HG03521 (cell line): ENCODE data around the gene BMP2K.

Experiments
- ATAC-seq: cut with Tn5 transposase; IDR thresholded peaks from one replicate; pipeline ENCODE4 v1.9.1; 2021; ENCODE audit warnings: mild to moderate bottlenecking, moderate library complexity; ENCODE audit not compliant: unreplicated experiment

BMP2K gene

GRCh38 chr4:78923464-78924312, 147.5 kb downstream of the BMP2K start:
- no peak for ATAC-seq

DNA sequence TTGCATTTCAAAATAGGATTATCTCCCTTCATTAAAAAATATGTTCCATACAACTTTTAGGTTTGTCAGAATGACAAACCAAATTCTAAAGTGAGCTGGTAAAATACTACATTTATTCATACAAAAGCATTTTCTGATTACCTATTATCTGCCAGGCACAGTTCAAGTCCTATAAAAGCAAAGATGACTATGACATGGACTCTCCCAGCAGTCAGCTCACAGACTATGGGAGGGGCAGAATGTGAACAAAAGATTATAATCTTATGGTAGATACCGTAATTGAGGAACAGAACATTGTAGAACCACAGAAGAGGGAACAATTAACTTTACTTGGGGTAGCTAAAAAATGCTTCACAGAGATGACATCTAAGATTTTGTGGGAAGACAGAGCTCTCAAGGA, 150.7 kb downstream of the BMP2K start:
- ATAC-seq = no peak

DNA sequence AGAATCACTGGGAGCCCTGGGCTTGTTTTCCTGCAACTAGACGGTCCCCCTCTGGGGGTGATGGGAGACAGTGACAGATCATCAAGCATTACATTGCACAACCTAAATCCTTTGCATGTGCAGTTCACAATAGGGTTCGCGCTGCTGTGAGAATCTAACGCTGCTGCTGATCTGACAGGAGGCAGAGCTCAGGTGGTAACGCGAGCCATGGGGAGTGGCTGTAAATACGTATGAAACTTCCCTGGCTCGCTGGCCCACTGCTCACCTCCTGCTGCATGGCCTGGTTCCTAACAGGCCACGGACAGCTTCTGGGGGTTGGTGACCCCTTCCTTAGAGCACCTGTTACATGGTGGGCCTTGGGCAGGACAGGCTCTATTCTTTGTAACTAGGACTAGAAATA, 152.7 kb downstream of the BMP2K start:
- no peak for ATAC-seq

GRCh38 chr4:78930016-78930629, 154.0 kb downstream of the BMP2K start:
- ATAC-seq = no peak

- ATAC-seq = no peak
These were observed 160.8 kb downstream of the BMP2K start for GRCh38 chr4:78936989-78937388.

DNA sequence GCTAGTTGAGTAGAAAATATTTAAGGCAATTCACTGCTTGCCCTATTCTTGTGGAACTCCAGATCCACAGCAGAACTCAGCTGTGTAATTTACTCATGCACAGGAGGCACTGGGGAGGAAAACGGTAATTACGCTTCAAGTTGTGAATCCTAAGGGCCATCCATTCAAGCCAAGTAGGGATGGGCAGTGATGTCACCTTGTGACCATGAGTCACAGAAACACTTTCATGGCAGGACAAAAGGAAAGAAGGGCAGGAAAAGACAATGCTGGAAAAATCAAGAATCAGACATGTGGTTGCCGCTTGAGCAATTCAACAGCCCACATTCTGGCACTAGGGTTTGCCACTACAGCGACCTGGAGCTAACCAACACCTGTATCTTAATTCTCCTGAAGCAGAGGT, 161.7 kb downstream of the BMP2K start:
- no peak for ATAC-seq

- ATAC-seq = no peak
These were observed 162.3 kb downstream of the BMP2K start for GRCh38 chr4:78938474-78938867.

DNA sequence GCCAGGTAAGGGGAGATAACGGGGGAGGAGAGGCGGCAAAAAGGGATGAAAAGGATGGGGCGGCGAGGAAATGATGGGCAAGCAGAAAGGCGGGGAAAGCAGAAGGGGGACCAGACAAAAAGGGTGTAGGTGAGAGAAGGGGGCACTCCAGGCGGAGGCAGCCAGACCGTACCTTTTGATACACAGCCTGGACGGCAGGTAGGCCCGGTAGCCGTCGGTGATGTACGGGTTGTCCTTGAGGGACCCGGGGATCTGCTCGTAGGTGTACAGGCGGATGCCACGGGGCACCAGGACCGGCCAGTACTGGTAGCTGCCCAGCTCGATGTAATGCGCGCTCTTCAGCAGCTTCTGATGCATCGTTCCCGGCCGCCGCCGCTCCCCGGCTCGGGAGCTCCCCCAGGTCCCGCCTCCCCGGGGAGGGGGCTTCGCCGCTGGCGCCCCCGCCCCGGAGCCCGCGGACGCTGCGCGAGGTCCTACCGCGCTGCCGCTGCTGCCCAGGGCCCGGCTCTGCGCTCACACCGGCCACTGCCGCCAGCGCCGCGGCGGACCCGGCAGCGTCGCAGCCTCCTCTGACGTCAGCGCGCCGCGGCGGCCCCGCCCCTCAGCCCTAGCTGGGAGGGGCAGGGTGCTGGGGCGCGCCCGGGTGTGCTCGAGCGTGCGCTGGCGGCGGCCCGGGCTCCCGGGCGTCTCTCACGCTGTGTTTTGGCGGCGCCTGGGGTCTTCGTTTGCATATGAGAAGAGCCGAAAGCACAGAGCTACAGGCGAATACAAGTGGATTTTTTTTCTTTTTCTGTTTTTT, 162.9 kb downstream of the BMP2K start, which contains the start of gene PAQR3:
Gene PAQR3 (minus strand): TSS at position 571 of the 799 bp plus-strand sequence. CDS start 214 bp downstream, at position 357.
- ATAC-seq = peak; percentile 99

DNA sequence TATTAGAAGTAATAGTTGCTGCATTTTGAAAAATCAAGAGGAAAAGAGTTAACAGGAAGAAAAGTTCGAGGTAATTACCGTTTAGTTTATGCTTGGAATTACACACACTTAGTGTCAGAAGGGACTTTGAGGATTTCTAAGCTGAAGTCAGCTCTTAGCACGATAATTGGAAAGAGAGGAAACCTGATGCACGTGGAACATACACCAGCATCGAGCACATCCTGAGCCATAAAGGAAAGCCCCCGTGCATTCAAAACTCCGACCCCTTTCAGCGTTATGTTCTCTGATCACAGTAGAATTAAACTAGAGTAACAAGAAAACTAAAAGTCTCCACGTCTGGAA, 163.5 kb downstream of the BMP2K start:
- ATAC-seq = no peak

DNA sequence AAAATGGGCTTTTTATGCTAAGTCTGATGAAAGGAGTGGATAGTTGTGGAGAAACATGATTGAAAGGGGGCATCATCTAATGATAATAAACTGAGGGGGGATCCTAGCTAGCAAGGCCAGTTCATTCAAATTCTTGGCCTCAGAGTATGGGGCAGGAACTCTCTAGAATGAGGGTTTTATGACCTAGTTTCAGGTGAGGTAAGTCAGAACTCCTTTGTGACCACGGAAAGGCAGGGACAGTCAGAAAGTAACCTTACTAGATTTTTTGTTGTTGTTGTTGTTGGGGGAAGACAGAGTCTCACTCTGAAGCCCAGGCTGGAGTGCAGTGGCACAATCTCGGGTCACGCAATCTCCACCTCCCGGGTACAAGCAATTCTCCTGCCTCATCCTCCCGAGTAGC, 164.6 kb downstream of the BMP2K start:
- no peak for ATAC-seq

DNA sequence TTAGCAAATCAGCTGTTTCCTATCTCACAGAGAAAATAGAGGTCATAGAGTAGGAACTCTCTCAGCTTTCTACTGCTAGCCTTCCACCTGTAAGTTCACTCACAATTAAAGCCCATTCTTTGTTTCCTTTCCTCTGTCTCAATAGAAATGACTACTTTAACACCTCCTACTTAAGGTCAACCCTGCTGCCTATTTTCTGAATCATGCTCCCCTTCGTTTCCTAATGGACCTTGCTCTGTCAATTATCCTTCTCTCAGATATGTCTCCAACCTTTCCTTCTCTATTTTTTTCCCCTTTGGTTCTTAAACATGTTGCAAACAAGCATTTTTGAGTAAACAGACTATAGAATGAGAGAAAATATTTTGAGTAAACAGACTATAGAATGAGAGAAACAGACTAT, 168.2 kb downstream of the BMP2K start:
- no peak for ATAC-seq

DNA sequence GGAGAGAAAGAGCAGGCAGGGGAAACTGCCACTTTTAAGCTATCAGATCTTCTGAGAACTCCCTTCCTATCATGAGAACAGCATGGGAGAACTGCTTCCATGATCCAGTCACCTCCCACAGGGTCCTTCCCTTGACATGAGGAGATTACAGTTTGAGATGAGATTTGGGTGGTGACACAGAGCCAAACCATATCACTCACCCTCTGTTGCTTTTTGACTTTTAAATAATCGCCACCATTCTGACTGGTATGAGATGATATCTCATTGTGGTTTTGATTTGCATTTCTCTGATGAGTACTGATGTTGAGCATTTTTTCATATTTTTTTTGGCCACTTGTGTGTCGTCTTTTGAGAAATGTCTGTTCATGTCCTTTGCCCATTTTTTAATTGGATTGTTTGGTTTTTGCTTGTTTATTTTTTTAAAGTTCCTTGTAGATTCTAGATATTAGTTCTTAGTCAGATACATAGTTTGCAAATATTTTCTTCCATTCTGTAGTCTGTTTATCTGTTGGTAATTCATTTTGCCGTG, 169.6 kb downstream of the BMP2K start:
- ATAC-seq = no peak

- ATAC-seq = no peak
These were observed 173.6 kb downstream of the BMP2K start for GRCh38 chr4:78949735-78950134.

GRCh38 chr4:78951862-78952472, 175.8 kb downstream of the BMP2K start:
- peak; percentile 69 for ATAC-seq

GRCh38 chr4:78953231-78953630, 177.1 kb downstream of the BMP2K start:
- ATAC-seq = no peak

DNA sequence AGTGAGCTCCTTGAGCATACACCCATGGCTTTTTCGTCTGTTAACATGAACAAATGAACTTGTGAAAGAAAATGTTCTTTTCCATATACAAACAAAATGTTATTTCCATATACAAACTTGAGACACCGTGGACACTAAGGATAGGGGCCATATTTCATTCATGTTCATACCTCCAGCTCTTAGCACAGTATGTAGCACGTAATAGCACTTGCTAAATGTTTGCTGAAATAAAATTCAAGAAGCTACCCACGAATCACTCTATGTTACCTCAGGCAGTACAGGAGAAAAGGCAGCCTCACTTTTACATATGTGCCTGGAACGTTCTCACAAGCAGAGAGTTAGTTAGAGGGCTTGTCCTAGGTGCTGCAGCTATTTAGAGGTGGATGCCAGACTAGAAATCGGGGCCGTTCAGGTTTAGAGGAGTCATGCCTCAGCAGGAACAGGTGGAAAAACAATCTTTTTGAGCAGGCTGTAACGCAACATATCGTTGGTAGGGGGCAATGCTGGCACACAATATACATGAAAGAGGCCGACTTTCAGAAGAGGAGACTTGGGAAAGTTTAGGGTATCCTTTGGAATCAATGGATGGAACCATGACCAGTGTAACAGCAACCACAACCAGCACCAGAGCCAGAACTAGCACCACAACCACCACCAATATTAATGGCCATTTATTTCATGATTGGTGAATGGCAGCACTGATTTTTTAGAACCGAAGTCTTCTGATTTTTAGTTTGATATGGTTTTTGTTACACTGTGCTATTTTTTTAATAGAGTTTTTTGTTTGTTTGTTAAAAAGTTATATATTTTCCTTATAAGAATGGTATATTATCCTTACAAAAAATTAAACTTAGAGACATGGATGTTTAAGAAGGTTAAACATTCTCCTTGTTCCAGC, 177.9 kb downstream of the BMP2K start:
- no peak for ATAC-seq

DNA sequence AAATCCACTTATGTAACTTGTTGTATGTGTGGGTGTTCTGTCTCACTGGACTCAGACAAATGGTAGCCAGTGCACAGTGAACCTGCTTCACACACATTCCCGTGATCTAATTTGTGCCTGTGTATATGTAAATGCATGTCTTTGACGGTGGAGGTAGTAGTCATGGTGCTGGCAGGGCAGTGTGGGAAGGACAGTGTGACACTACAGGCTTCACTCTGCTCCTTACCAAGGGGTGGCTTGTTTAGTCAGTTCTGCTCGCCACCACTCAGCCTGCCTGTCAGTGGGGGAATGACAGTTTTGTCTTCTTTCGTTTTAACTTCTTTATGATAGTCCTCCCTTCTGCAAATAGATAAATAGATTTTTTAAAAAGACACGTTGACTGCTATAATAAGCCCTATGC, 180.8 kb downstream of the BMP2K start:
- ATAC-seq = peak; percentile 46

DNA sequence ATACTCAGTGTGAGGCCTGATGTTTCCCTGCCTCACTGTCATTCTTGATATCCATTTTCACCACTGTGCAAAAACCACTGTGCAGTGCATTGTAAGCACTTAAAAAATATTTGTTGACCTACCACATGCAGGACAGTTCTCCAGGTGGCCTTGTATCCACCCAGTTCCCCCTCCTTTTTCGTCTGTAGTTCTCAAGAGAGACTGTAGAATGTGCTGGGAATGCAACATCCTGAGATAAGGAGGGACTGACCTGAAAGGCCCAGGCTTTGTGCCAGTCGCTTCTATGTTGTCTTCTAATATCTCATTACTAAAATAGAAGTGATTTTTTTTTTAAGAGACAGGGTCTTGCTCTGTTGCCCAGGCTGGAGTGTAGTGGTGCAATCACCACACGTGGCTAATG, 184.8 kb downstream of the BMP2K start:
- no peak for ATAC-seq
